Urinary bladder (tissue), 4 donors: ENCODE results near the gene L3MBTL4. TPM values are rescaled to one million over a fixed set of nuclear protein-coding genes. Genes with fewer than 3 reads are reported as not detected.

ENCODE experiments used
- DNase-seq: peaks from one replicate; pipeline ENCODE4 v3.0.0-alpha.2; 2015; ENCODE audit errors: extremely low spot score
- H3K27ac ChIP-seq: one replicate; pipeline ENCODE4 v1.5.1; 2013; ENCODE audit warnings: low read depth, mild to moderate bottlenecking, moderate library complexity
- H3K36me3 ChIP-seq: one replicate; pipeline ENCODE4 v1.6.1; 2013; ENCODE audit warnings: mild to moderate bottlenecking, moderate library complexity; ENCODE audit not compliant: insufficient read depth
- H3K4me1 ChIP-seq: one replicate; pipeline ENCODE4 v1.6.1; 2013; ENCODE audit warnings: mild to moderate bottlenecking, moderate library complexity; ENCODE audit not compliant: insufficient read depth
- H3K4me3 ChIP-seq: one replicate; pipeline ENCODE4 v1.5.1; 2013; ENCODE audit warnings: low read depth, low read length
- WGBS: extraction: QIAGEN DNeasy Blood & Tissue Kit; methylation state at CpG from one replicate; pipeline ENCODE4 v1.1.7; 2013; 5-methylcytosine and 5-hydroxymethylcytosine counted together
- polyA plus RNA-seq: library from polyadenylated mRNA; stranded (reverse); fragments of 200-250 nt; gene quantifications from one replicate; pipeline ENCODE4 v1.2.3, GENCODE V29; 2013
- small RNA-seq: library from RNA; depleted of rRNA; stranded (forward); fragments of <200 nt; gene quantifications from one replicate; pipeline ENCODE3, GENCODE V24; 2014
- total RNA-seq: library from RNA; depleted of rRNA; stranded (reverse); fragments of >200 nt; gene quantifications from one replicate; pipeline ENCODE4 v1.2.3, GENCODE V29; 2014
- donor health status: healthy with polysubstance abuse.
- donor health status: healthy.

Gene L3MBTL4
- total and polyA plus RNA-seq, 2 donors, result 0.98 to 6.7 TPM

- DNase-seq, result no peak
- H3K36me3 ChIP-seq, result no peaks in the 10 kb centered on the region
- H3K4me3 ChIP-seq, result no peak overlapping the region
- H3K27ac ChIP-seq, result no peak overlapping the region
- 84% methylated on average over 2 of the region's 2 CpGs for WGBS
- H3K4me1 ChIP-seq, result no peaks in the 10 kb centered on the region
These were observed 505.6 kb downstream of the L3MBTL4 start for GRCh38 chr18:5909125-5909524.

Small RNAs within 50 kb of the gene (small RNA-seq; reads per million reads assigned to genes)
- gene RNU5F-3P, result not detected
- not detected for gene RNU6-349P
